Mesenteric fat pad (tissue), 1 donor: ENCODE results near the gene IWS1. TPM values are rescaled to one million over a fixed set of nuclear protein-coding genes. Genes with fewer than 3 reads are reported as not detected.
"Not testable (repeated sequence)": the region's sequence is repeated elsewhere in the genome, so short reads cannot be mapped to it uniquely, and the experiment has no call there.

ENCODE experiments used
- DNase-seq: peaks from one replicate; pipeline ENCODE4 v3.0.0-alpha.2; 2020; ENCODE audit warnings: low spot score
- total RNA-seq: library from RNA; stranded (reverse); fragmentation: NEBNext Ultra II Directional; extraction: Animal tissue kit (Norgen Biotek cat#: 25700); gene quantifications from one replicate; pipeline ENCODE4 v1.2.1, GENCODE V29; 2021
- donor health status: DM: yes; HTN: yes; CAD: no.

Gene IWS1
- total RNA-seq, 1 donor from 2014 or later, result 39.1 TPM

DNA sequence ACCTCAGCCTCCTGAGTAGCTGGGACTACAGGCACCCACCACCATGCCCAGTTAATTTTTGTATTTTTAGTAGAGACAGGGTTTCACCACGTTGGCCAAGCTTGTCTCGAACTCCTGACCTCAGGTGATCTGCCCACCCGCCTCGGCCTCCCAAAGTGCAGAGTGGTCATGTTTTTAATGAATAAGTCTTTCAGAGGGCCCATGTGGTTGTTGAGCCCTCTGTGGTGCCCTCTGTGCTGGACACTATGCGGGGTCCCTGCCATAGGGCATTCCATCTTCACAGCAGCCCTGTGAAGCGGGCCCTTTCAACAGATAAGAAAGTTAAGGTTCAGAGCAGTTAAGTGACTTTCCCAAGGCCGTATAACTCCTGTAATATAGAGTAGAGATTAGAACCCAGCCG lies 35.1 kb upstream of the IWS1 start:
- peak; percentile 55 for DNase-seq

DNA sequence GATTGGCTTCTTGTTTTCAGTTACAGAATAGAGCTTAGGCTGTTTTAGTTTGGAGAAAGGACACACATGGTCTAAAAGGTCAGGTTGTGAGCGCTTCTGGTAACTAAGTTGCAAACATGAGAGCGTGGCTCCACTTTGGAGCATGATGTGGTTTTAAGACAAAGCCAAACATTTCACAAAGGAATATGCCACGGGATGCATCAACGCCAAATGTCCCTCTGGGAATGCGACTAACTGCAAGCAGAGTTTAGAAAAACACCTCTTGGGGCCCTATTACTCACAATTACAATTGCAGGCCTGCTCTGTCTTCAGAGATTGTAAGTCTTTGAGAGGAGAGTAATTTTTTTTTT lies 34.6 kb upstream of the IWS1 start:
- DNase-seq, result peak; percentile 11

DNA sequence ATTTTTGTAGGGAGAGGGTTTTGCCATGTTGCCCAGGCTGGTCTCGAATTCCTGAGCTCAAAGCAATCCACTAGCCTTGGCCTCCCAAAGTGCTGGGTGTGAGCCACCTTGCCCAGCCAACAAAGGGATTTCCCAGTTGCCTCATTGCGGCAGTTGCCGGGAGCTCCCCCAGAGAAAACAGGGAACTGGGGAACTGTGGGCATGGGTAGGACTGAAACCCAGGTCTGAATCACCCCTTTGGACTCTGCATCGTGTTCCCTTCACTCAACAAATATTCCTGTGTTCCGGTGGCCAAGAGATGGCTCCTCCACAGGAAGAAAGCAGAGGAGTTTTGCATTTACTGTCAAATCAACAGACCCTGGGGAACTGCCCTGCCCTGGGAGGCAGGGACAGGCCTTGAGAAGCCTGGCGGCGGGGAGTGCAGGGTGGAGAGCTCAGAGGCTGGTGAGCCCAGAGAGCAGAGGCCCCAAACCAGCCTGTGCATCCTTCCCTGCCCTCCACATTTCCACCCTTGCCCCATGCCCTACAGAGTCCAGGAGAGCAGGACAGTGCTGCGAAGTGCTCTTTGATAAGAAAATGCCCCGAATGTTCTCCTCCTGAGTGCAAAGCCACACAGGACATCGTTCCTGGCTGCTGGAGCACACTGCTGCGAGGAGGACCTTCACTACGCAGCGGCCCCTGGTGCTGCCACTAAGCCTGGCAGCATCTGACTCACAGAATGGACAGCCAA lies 34.1 kb upstream of the IWS1 start:
- DNase-seq, result peak; percentile 76

DNA sequence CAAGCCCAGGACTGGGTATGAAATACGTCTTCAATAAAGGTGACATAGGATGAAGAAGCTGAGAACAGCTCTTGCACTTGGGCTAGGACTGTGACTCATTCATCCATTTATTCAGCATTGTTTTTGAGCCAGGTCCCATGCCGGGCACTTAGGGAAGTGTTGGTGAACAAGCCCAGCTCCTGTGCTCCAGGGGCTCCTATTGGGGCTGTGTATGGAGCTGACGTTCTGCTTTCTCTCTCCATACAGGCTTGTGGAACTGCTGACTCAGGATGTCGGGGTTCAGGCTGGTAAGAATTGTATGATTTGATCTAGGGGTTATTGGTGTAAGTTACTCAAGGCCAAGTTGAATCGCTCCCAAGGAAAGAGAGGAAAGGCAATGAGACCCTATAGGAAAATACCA lies 33.2 kb upstream of the IWS1 start:
- DNase-seq, result peak; percentile 39

- DNase-seq, result peak; percentile 71
Observed at GRCh38 chr2:127558911-127559310, 32.6 kb upstream of the IWS1 start.

DNA sequence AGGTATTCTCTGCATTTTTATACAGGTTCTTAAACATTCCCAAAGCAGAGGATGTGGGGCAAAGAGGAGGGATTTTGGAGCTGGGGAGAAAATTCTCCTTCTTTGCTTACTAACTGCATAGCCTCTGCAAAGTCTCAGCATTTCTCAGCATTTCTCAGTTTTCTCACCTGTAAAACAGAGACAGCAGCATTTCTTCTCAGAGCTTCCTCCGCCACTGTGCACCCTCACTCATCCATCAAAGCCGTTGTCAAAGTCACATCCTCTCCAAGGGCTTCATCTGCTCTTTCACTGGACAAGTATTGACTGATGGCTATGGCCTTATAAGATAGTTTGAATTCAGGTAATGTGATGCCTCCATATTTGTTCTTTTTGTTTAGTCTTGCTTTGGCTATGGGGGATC lies 26.6 kb upstream of the IWS1 start:
- DNase-seq, result no peak

GRCh38 chr2:127552336-127552735 lies 26.0 kb upstream of the IWS1 start:
- peak; percentile 71 for DNase-seq

DNA sequence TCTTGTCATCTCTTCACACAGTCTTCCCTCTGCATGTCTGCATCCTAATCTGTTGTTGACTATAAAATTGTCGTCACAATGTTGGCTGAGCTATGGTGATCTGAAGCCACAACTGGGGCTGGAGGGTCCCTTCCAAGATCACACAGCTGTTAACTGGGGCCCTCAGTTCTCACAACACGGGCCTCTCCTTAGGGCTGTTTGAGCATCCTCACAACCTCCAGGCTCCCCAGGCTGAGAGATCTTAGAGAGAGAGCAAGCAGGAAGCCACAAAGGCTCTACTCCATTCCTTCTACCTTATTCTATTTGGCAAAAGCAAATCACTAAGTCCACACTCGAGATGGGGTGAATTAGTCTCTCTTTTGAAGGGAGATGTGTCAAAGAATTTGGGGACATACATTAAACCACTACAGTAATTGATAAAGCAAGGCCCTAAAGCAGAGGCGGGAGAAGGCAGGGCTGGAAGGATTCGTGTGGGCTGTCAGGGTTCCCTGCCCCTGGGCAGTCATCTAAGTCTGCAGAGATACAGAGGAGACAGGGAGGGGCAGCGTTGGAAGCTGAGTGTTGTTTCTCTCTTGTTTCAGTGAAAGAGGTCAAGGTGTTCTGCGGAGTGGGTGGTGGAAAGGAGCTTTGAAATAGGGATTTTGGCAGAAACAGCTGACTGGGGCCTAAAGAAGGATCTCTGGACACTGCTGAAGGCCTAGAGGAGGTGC lies 25.1 kb upstream of the IWS1 start:
- peak; percentile 60 for DNase-seq

DNA sequence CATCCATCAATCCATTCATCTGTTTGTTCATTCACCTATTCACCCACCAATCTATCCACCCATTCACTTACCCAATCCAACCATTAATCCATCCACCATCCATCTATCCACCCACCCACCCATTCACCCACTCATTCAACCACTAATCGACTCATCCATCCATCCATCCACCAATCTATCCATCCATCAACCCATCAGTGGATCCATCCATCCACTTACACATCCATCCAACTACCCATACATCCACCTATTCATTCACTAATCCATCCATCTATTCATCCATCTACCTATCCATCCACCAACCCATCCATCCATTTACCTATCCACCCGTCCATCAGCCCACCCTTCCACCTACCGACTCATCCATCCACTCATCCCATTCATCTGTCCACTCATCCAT lies 20.5 kb upstream of the IWS1 start:
- no peak for DNase-seq

GRCh38 chr2:127545796-127546195 lies 19.5 kb upstream of the IWS1 start:
- DNase-seq, result no peak

DNA sequence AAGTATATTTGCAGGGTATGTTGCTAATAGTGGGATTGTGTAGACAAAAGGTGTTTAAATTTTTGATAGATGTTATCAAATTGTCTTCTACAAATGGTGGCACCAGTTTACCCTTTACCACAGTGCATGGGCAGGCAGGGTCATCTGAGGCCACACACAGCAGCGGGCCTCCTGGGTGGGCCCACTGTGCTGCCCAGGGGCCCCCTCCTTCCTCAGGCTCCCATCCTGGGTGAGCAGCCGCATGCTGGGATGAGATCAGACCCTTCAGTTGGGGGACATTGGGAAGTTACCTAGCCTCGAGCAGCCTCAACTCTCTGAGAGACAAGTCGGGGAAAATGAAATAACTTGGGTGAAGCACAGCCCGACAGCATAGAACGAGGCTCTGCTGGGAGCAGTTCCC lies 18.9 kb upstream of the IWS1 start:
- DNase-seq, result no peak

DNA sequence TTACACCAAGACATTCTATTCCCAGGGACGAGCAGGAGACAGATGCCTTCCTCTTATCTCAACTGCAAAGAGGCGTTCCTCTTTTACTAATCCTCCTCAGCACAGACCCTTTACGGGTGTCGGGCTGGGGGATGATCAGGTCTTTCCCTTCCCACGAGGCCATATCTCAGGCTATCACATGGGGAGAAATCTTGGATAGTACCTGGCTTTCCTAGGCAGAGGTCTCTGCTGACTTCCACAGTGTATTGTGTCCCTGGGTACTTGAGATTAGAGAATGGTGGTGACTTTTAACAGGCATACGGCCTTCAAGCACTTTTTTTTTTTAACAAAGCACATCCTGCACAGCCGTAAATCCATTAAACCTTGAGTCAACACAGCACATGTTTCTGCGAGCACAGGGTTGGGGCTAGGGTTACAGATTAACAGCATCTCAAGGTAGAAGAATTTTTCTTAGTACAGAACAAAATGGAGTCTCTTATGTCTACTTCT lies 16.8 kb upstream of the IWS1 start:
- not testable (repeated sequence) for DNase-seq

DNA sequence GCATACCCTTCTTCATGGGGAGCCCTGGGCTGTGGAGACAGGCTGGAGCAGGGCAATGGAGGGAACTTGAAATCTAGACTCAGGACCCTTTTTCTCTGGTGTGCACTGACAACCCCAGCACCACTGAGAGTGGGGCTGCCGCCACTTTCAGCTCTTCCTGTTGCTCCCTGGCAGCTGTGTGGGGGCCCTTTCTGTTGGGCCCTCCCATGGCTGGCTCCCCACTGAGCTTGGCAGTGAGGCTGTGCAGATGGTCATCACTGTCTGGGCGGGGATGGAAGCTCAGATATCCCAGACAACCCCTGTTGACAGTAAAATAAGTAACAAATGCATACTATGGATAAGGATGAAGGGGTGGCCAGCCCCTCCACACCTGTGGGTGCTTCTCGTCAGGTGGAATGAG lies 15.9 kb upstream of the IWS1 start:
- DNase-seq, result no peak

DNA sequence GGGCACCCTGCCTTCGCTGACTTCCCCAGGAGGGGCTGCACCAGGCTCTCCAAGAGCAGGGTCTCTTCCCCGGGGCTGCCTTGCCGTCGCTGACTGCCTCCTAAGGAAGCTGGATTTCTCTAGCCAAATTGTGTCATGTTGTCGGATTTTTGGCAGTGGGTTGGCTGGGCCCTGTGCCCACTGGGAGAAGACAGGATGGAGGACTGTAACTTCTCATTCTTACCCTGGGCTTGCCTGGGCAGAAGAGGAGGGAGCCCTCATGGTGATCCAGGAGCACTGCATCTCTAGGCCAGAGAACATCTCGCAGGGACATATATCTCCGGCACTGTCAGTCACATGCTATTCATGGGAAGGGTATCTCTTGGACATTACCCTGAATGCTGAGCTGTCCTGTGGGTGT lies 15.5 kb upstream of the IWS1 start:
- no peak for DNase-seq

DNA sequence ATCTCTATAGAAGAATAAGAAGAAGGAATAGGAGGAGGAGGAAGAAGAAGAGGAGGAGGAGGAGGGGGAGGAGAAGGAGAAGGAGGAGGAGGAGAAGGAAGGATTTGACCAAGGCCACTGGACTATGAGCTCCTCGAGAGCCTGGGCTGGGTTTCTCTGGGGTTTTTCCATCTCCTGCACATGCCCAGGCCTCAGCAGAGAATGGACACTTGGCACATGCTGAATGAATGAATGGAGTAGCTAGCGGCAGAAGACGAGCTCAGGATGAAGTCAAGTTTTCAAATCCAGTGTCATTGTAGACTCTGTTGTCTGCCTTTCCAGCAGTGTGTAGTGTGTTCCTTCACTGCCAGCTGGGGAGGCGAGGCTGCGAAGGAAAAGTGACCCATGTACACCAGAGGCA lies 11.4 kb upstream of the IWS1 start:
- DNase-seq, result no peak

GRCh38 chr2:127536707-127537541 lies 10.6 kb upstream of the IWS1 start:
- no peak for DNase-seq

- DNase-seq, result no peak
Observed at GRCh38 chr2:127535918-127536317, 9.6 kb upstream of the IWS1 start.

DNA sequence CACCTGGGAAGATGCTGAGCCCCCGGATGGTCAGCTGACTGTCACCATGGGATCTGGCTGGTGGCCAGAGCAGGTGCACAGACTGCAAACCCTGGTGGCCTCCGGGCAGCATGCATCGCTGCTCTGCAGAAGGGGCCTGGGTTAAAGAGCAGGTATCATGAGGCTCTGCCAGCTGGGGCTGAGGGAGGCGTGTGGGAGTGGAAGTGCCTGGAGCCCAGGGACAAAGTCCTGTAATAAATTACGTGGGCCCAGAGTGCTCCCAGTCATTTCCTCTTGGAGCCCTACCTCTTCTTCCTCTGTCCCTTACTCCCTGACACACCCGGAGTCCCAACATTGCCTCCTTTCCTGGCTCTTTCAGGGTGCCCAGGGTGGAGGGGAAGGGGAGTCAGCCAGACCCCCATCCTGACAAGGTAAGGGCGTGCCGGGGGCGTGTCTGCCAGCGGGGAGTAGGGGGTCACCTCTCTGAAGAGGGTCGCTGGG lies 9.2 kb upstream of the IWS1 start, which contains the start of gene MYO7B:
Gene MYO7B, plus strand, starts transcription at position 262 of the 480 bp plus-strand sequence. CDS start 24,040 bp downstream, outside the sequence.
- no peak for DNase-seq

DNA sequence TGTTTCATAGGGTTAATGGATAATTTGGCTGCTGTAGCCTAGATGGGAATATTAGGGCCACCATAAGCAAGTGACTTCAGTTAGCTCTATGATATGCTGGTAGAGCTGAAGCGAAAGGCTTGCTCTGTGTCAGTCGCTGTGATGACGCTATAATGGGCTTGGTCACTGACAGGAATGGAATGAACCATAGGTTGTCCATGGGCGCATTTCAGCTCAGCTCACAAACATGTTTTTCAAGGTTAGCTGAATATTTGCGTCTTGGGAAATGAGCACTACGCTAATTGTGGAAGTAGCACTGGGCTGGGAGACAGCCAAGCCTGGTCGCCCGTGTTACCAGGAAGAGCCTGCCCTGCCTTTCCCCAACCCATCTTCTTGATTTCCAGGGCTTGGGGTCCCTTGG lies 6.0 kb upstream of the IWS1 start:
- DNase-seq, result no peak

GRCh38 chr2:127531221-127531648 lies 4.9 kb upstream of the IWS1 start:
- no peak for DNase-seq

DNA sequence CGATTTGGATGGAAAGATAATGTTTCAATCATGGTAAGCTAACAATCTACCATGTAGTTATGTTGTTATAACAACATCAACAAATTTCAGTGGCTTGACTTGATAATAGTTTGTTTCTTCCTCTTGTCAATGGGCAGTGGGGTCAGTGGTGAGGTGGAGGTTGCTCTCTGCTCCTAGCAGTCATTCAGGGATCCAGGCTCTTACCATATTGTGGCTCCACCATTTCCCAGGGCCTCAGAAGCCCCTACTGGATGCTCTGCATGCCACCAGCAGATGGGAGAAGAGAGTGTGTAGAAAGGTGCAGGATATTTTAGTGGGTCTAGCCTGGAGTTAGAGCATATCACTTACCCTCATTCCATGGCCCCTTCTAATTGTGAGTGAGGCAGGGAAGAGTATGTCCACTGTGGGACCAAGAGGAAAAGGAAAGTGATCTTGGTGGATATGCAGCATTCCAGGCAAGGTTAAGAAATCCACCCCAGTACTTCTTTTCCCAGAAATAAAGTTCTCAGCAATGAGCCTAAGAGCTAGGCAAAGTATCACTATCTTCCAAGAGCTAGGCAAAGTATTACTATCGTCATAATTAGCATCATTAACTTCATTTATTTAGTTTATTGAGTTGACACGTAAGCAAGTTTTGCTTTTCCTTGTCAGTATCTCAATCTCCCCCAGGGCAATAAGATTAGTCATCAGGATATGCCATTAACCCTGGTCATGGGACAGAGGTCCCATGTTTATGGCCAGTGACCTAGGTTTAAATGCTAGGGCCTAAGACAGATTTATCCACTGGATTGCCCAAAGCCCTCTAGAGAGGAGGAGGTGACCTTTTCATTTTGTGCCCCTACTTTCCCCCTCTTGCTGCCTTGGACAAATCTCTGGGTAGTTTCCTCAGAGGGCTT lies 4.2 kb upstream of the IWS1 start:
- no peak for DNase-seq
